Middle frontal gyrus (tissue), 1 donor: ENCODE data around the gene JADE3.

Experiments used
- DNase-seq: peaks from one replicate; pipeline ENCODE4 v3.0.0-alpha.2; 2015; ENCODE audit warnings: low spot score; ENCODE audit errors: extremely low spot score

The JADE3 gene

DNA sequence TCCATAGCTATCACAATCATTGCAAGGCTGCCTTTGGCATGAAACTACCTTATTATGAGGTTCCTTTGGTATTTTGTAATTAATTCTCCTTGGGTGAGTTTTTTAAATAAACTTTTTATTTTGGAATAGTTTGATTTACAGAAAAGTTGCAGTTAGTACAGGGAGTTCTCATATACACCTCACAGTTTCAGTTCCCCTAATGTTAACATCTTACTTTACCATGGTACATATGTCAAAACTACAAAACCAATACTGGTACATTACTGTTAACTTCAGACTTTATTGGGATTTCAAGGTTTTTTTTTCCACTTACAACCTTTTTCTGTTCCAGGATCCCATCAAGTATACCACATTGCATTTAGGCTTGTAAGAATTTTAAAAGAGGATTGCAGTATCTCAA is 114.0 kb downstream of the JADE3 start:
- no peak for DNase-seq

DNA sequence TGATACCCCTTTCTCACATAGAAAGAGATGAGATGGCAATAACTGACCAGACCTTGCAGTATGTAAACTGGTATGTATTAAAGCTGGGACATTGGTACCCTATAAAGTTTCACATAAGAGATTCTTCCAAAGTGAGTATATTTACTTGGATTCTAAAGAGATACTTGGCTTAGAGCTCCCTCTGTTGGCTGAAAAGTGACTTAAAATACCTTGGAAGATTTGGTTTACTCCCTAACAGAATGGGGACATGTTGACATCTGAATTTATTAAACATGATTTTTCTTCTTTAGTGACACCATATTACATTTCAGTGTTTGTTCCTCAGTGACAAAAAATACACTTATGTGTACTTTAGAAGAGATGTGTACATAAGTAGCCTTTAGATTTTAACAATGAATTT is 118.1 kb downstream of the JADE3 start:
- peak; percentile 59 for DNase-seq

DNA sequence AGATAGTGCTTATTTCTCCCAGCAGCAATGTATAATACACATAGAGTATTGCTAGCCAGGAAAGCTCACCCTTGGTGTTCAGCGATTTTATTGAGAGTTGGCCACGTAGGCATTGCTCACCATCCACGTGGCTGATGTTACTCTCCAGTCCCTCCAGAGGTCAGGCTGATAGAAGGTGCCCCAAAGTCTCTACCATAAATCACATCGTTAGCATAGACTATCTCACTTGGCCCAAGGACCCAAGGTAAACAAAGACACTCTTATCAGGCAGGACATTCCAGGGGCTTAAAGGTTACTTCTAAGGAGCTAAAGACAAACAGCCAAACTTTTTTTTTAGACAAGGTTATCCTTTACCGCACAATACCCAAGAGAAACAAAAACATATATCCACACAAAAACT is 135.8 kb downstream of the JADE3 start:
- DNase-seq, result no peak

DNA sequence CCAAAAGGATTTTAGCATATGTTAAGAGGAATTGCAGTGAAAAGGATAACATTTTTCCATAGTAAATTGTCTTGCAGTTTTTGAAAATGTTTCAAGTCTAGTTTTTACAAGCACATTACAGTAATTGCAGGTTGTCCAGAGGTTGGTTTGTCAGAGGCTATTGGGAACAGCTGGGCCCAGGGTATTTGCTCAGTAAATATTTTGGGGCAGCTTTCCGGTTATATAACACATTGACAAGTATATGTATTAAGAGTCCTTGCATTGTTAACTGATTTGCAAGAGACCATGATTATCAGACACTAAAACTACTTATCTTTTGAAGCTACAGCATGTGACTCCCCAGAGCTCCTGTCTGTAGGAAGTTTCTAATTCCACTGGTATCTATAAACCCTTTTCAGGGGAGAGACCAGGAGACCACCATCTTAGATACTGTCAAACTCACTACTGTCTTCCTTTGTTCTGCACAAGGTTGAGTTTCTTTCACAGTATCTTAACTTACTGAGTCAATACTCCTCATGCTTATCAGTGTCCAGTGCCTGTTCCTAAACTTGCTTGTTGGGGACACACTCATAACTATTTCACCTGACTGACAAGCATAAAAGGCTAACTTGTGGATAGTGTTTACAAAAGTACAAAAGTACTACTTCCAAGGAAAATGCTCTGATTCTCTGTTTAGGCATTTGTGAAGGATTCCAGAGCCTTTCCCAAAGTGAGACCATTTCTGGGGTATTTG is 147.1 kb downstream of the JADE3 start:
- no peak for DNase-seq

DNA sequence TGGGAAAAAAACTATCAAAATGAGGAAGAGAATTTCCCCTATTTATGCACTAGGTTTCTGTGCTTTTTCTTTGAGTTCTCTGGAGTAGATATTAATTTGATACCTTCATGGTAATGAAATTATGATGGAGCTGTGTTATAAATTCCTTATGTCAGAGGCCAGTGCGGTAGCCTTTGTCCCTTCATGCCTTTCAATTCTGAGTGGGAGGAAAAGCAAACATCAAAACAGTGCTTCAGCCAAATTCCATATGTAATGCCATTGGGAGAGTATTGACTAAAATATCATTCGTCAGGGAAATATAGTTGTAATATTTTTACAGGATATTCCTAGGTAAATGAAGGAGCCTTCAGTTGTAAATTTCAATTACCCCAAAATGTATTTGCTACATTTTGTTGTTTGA is 148.5 kb downstream of the JADE3 start:
- no peak for DNase-seq

DNA sequence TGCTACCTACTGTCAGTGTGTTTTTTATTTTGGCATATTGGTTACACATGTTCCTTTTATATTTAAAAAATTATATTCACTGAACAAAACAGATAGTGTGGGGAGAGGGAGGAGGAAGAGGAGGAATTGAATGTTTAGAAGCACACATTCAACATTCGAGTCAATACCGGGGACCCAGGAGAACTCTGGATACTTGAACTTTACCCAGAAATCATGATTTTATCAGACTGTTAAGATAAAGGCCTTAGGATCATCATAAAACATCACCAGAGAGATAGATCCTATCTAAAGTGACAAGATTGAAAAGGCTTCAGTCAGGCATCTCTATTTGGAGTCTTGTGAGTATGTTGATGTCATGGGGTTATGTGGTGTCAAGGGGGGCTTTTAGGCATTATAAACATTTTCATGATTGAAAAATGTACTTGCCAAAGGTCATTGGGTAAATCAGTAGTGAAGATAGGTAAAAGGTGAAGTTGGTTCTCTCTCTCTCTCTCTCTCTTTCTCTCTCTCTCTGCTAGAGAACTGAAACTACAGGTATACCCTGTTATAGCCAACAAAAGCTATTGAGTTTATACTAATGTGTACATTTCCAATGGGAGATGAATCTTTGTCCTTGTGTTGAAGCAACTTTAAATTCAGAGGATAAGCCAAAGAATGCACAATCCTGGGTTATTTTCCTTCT is 149.2 kb downstream of the JADE3 start:
- no peak for DNase-seq

DNA sequence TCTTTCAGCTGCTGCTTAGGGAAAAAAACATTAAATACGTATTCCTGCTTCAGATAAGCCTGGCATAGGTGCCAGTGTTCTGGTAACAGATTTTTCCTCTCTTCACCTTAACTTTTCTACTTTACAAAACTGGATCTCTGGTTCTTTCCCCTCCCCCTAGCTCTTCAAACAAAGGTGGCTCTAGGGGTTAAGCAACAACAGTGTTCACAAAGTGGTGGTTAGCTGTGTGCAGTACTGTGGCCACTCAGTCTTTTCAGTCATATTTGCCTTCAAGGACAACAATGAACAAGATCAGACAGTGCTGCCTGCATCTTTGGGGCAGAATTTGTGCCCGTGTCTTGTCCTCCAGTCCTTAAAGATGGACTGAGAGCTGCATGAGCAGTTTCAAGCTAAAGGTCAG is 151.0 kb downstream of the JADE3 start:
- no peak for DNase-seq

DNA sequence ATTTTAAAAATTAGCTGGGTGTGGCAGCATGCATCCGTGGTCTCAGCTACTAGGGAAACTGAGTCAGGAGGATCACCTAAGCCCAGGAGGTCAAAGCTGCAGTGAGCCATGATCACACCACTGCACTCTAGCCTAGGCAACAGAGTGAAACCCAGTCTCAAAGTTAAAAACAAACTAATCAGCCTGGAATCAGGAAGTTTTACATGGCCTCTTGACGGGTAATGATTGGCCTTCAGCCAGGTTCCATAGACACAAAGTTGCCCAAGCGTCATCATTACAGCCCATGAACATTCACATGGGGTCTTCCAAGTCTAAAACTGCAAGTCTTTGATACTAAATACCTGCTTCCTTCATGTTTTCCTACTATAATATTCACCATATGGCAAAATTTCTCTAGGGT is 156.0 kb downstream of the JADE3 start:
- DNase-seq, result no peak

DNA sequence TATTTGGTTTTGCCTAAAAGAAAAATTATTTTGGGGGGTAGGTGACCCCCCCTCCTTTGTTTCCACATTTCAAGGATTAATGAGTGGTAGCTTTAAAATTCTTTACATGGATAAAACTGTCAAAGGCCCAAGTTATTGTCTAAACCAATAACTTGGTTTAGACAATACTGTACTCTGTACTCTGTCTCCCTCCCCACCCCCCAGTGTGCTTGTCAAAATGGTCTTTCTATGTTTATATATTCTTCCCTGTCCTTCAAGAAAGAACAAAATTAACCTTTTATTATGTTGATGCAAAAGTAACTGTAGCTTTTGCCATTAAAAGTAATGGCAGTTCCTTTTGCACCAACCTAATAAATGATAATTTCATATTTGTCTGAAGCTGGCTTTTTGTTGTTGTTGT is 156.5 kb downstream of the JADE3 start:
- no peak for DNase-seq

DNA sequence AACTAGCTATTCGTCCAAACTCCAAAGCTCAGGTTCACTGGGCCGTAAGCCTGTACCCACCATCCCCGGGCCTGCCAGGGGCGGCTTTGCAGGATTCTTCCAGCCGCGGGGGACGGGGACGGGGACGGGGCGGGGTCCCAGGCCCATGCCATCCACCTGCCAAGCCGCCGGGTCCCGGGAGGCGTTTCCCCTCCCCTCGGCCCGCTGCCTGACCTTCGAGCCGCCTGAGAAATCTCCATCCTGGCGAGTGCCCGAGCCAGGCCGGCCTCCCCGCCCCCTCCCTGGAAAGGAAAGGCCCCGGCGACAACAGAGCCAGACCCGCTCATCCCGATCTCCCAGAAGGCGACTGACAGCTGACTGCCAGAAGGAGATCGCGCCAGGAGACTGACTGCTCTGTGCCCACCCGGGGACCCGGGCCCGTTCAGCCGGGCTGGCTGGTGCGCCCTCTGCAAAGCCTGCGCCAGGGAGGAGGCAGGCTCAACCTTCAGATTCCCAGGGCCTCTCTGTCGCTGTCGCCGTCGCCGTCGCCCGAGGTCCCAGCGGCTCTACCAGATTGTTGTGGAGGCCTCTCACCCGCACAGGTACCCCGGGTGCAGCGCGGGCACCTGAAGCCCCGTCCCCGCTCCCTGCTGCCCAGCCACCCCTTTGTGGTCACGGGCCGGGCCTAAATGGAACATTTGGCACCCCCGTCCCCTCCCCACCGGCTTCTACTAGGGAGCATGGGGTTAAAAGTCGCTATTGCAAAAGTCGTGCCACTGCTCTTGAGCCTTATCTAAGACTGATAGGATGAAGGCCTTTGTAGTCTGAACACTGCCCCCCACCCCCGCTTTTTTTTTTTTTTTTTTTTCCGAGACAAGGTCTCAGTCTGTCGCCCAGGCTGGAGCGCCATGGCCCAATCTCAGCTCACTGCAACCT is 166.2 kb downstream of the JADE3 start, which contains the start of gene RGN:
RGN (plus strand) TSS at position 315 of the 915 bp plus-strand sequence. CDS start 2,702 bp downstream, outside the sequence.
- DNase-seq, result no peak

DNA sequence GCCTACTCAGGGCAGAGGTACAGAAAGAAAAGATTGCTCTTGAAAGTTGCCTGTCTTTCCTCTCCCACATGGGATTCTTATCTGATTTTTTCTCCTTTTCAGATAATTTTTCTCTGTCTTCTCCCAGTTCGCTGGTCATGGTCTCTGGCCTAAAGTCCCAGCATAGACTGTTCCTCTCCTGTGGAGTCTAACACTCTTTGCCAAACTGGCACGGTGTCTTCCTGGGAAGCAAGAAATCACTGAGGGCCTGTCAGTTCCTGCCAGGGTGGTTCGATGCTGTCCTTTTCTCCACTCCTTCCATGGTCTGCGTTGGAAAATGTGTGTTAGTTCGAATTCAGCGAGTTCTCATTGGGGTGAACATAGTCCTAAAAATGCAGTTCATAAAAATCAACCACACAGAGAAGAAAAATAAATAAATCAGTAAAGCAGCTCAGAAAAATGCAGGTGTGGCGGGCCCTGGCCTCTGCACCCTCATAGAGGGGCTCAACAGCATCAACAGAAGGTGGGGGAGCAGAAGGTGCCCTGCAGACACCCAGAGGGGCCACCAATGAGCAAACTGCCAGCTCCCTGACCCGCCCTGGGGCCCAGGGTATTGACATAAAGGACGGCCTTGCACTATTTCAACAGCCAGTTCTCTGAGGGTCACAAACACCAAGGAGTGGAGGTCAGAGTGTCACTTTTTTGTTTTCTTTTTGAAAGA is 168.1 kb downstream of the JADE3 start:
- DNase-seq, result no peak

DNA sequence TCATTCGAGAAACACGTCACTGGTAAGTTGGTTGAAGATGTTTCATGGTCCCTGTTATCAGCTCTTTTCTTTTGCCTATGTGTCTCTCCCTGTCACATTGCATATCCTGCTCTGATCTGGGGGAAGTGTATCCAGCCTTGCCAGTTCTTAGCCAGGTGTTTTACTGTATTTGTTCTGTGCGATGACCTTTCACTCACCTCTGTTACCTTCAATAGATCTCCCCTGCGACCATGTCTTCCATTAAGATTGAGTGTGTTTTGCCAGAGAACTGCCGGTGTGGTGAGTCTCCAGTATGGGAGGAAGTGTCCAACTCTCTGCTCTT is 168.7 kb downstream of the JADE3 start:
- DNase-seq, result no peak

DNA sequence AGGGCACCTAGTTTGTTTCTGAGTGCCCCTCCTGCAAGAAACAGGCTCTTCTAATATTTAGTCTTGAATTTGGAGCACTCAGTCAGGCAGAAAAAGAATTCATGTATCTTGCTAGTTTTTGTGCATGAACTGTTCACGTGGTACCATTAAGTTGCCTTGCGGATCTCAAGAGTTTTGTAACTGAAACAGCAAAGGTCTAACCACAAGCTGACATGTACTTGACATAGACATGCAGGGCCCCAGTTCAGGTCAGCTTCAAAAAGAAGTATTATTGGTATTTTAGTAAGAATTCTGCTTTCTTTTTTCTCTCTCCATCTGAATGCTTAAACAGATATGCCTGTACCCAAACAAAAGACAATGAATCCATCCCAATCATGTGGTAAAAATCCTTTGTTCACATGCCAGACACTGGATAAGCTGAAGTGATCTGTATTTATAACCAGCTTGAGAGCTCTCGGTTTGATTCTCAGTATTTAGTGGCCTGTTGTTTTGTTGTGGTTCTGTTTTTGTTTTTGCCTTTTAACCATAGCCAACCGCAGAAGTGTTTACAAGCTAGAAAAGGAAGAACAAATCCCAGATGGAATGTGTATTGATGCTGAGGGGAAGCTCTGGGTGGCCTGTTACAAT is 179.0 kb downstream of the JADE3 start:
- no peak for DNase-seq

DNA sequence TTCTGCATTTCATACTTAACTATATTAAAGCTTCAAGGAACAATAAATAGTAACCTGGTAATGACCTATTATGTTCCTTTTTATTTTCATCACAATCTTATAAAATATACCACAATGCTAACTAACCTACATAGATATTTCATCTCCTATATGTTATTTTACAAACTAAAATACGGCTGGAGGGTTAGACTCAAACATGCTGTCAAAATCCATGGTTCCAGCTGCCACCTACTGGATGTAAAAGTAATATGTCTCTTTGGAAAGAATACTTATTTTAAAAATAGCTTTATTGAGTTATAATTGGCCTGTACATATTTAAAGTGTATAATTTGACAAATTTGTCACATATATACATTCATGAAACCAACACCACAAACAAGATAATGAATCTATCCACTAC is 181.0 kb downstream of the JADE3 start:
- no peak for DNase-seq

DNA sequence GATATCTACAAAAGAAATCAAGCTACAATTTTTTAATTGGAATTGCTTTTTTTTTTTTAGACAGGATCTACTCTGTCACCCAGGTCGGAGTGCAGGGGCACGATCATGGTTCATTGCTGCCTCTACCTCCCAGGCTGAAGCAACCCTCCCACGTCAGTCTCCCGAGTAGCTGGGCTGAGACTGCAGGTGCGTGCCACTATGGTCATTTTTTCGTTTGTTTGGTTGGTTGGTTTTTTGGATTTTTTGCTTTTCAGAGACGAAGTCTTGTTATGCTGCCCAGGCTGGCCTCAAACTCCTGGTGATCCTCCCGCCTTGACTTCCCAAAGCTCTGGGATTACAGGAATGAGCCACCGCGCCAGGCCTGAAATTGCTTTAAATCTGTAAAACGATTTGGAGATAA is 181.6 kb downstream of the JADE3 start:
- no peak for DNase-seq

DNA sequence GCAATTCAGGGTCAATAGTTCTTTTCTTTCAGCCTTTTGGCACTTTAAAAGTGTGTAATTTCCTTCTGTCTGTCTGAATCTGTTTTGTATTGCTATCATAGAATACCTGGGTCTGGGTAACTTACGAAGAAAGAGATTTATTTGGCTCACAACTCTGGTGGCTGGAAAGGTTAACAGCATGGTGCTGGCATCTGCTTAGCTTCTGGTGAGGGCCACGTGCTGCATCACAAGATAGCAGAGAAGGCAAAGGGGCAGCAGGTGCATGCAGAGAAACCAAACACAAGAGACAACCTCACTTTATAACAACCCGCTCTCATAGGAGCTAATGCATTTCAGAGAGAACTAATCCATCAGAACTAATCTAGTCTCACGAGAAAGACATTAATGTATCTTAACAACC is 184.8 kb downstream of the JADE3 start:
- no peak for DNase-seq

DNA sequence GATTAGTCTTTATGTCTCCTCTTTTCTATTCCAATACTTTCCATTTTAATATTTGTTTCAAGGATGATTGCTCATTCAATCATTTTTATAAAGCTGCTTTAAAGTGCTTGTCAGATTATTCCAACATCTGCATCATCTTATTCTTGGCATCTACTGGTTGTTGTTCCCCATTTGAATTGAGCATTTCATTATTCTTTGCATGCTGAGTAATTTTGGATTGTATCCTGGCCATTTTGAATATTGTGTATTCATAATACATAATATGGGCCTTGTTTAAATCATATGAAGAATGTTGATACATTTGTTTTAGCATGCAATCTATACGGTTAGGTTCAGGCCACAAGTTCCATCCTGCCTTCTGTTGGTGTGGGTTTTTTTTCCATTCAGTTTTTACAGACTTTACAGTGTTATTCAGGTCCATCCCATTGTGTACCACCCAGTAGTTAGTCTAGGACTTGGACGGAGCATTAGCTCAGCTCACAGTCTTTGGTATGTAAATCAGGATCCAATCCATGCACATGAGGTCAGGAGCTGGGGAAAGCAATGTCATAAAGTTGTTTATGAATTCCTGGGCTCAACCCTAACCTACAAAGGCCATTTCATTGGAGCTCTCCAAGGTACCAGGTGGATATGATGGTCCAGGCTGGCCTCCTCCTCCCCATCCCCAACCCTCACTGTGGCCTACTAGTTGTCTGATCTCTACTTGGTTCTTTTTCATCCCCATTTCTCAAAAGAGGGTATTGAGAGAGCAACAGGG is 186.3 kb downstream of the JADE3 start:
- no peak for DNase-seq

DNA sequence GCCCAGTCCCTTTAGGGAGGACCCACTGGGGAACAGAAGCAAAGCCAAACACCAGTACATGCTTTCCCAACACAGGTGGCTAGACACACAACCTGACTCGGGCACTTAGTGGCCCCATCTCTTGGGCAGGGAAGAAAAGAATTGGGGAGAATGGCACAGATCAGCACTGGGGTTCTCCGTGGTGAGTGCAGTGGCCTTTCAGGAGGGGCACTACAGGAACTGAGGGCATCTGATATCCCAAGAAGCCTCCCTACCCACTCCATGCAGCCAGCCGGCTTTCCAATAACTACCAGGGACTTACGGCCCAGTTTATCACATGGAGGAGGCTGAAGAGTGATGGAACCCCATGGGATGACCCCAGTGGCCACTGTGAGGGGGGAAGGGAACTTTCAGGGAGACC is 189.0 kb downstream of the JADE3 start:
- no peak for DNase-seq
